GM23338 (cell line): ENCODE results near the gene CACNA1B.
"Not testable (repeated sequence)": the region's sequence is repeated elsewhere in the genome, so short reads cannot be mapped to it uniquely, and the experiment has no call there.

Source experiments
- CTCF ChIP-seq, 2 experiments: fragments of 200-600 bp in 1 of 2; sonication (generic) in 1 of 2; conservative IDR thresholded peaks; 2 replicates each; pipeline versions ENCODE4 v1.5.1 to v1.6.1; 2016 to 2017; ENCODE audit warnings: antibody characterized with exemption in 2 of 2, low read depth in 2 of 2, mild to moderate bottlenecking in 2 of 2, moderate library complexity in 1 of 2
- EZH2 ChIP-seq: fragments of 200-600 bp; sonication (generic); IDR thresholded peaks from one replicate; pipeline ENCODE4 v1.8.0; 2017; ENCODE audit warnings: antibody characterized with exemption, mild to moderate bottlenecking, low read depth; ENCODE audit not compliant: unreplicated experiment
- REST ChIP-seq: IDR thresholded peaks from one replicate; pipeline ENCODE4 v1.6.1; 2018; ENCODE audit warnings: antibody characterized with exemption; ENCODE audit not compliant: unreplicated experiment

GRCh38 chr9:137877506-137878122, at the start of gene CACNA1B:
- not testable (repeated sequence) for TF ChIP-seq CTCF (conservative IDR thresholded peaks at IDR 0.05; ENCODE audit: low read depth in 2 of 2); EZH2; REST
